ENCODE measurements around the gene MET.

DNA sequence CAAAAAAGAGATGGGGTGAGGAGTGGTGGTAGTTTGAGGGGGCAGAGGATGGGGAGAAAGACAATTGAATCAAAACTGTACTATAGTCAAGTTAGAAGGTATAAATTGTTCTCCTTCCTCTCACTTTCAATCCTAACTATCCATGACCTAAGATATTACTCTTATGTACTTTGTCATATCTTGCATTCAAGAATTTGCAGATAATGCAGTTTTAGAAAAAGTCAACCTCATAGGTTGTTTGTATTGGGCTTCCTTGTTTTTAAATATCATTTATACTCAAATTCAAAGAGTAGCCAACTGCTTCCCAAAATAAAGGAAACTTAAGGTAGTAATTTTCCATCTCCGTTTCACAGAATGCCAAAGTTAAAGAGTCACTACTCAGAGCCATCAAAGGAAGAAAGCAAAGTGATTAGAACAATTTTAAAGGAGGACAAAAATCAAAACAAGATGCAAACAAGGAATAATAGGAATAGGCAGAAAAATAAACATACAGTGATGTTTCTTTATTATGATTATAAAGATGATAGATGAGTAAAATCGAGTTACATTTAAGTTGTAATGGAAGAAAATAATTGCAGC lies 32.7 kb downstream of the MET start:
- TF ChIP-seq, protein P1, sequence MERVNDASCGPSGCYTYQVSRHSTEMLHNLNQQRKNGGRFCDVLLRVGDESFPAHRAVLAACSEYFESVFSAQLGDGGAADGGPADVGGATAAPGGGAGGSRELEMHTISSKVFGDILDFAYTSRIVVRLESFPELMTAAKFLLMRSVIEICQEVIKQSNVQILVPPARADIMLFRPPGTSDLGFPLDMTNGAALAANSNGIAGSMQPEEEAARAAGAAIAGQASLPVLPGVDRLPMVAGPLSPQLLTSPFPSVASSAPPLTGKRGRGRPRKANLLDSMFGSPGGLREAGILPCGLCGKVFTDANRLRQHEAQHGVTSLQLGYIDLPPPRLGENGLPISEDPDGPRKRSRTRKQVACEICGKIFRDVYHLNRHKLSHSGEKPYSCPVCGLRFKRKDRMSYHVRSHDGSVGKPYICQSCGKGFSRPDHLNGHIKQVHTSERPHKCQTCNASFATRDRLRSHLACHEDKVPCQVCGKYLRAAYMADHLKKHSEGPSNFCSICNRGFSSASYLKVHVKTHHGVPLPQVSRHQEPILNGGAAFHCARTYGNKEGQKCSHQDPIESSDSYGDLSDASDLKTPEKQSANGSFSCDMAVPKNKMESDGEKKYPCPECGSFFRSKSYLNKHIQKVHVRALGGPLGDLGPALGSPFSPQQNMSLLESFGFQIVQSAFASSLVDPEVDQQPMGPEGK (tag by site-specific recombination; IDR thresholded peaks at IDR 0.05), result no peak
- TF ChIP-seq ZNF792 (tag by site-specific recombination; IDR thresholded peaks at IDR 0.05), result no peak

All from HEK293 (cell line).